HG03196 (cell line): ENCODE measurements around the gene PRKCE.

Source experiments
- ATAC-seq: cut with Tn5 transposase; IDR thresholded peaks from one replicate; pipeline ENCODE4 v1.9.1; 2021; ENCODE audit not compliant: unreplicated experiment

PRKCE gene

DNA sequence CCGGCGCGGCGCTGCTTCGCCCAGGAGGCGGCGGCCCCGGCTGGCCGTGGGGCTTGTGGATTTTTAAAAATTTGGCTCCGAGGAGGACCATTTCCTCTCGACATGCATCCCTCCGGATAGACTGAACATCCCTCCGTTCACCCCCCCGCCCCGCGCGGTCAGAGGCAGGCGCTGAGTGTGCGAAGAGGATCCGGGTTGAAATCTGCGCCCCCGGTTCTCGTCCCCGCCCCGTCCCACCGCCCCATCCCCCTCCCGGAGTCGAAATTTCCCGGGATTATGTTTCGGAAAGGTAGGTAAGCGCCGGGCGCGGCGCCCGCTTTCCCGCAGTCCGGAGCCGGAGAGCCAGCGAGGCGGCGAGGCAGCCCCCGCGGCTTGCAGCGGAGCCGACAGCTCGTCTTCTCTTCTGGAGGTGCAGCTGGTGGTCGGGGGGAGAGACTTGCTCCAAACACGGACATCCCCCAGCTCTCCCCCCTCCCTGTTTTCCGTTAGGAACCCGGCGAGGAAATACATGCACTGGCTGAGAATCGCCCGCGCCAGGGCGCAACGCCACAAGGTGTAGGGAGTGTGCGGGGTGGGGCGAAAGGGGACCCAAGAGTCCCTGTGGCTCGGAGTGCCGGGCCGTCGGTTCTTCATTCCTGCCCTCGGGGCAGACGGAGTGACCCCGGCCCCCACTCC, at the start of gene PRKCE:
Gene PRKCE, plus strand, starts transcription at position 261 of the 675 bp plus-strand sequence.
- ATAC-seq, result peak; percentile 12

DNA sequence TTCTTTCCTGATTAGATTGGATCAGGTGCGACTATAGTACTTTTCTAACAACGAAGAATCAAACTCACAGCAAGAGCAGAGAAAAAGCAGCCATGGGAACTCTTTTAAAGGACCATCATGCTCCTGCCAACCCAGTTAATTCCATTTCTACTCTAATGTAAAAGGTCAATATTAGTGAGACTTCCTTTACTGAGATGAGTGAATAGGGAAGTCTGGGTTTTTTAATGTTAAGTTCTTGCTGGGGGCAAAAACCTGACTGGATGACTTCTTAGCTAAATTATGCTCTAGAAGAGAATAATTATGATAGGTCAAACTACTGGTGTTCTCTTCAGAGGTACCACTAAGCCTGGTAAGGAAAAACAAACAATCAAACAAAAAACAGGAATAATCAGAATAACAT, 48.9 kb upstream of the PRKCE start:
- no peak for ATAC-seq

DNA sequence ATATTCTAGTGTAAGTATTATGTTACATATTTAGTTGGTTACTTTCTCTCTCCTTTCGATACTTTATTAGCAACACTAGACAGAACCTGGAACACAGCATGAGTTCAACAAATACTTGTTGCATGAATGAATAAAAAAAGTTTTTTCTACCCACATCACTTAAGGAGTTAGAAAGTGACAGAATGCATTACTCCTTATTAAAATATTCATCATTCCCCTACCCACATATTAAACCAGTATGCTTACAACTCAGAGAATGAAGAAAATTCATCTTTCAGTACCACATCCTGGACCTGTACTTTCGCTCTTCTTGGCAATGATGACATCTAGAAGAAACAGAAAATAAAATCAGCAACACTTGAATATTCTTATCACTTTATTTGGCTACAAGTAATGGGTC, 46.4 kb upstream of the PRKCE start:
- ATAC-seq, result no peak

DNA sequence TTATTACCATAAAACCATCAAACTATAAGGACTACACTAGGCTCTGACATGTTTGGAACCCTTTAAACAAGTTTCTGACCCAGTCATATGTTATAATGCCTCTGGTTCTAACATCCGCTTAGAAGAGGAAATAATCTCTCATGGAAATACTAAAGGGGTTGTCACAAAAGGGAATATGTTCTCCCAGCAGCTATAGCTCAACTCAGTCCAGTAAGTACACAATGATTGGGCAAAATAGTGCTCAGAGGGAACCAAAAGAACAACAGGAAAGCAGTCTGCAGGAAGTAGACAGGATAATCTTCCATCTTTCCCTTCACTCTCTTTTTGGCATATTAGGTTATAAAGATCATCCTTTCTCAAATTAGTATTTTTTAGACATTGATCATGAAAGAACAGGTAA, 44.7 kb upstream of the PRKCE start:
- no peak for ATAC-seq

DNA sequence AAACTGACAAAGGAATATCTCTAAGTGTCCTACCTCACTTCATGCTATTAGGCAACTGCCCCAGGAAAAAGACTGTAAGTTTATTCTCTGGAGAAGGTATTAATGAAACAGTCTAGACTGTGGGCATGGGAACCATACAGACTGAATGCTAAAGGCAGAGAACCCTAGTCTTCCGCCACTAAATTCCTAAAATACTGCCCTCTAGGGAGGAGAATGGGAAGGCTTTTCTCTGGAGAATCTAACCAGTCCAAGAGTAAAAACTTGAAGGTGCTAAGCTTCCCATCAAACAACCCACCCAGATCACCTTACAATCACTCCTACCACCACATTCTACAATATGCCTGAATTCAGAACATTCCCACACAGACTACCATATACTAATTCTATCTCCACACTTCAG, 43.8 kb upstream of the PRKCE start:
- no peak for ATAC-seq

DNA sequence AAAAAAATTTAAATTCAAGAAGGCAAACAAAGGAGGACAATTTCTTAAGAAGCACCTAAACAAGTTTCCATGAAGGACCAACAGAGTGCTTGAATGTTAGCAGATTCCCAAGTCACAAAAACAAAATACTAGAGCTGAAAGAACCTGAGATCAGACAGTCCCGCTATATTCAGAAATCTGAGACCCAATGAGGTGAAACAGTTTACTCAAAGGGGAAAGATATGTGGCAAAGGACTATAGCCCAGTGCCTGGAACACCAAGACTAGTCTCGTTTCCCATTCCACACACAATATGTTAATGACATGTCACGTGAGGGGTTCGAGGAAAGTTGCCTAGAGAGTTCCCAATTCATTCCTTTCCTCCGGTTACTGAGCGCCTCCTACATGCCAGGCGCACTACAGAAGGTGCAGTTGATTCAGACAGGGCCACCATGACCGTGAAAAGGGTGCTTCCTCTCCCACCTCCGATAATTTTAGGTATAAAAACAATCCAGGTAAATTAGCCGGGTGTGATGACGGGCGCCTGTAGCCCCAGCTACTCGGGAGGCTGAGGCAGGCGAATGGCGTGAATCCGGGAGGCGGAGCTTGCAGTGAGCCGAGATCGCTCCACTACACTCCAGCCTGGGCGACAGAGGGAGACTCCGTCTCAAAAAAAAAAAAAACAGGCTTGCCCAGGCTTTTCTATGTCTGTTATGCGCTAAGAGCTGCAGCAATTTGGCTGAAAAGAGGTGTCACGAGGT, 41.0 kb upstream of the PRKCE start:
- ATAC-seq, result peak; percentile 36

DNA sequence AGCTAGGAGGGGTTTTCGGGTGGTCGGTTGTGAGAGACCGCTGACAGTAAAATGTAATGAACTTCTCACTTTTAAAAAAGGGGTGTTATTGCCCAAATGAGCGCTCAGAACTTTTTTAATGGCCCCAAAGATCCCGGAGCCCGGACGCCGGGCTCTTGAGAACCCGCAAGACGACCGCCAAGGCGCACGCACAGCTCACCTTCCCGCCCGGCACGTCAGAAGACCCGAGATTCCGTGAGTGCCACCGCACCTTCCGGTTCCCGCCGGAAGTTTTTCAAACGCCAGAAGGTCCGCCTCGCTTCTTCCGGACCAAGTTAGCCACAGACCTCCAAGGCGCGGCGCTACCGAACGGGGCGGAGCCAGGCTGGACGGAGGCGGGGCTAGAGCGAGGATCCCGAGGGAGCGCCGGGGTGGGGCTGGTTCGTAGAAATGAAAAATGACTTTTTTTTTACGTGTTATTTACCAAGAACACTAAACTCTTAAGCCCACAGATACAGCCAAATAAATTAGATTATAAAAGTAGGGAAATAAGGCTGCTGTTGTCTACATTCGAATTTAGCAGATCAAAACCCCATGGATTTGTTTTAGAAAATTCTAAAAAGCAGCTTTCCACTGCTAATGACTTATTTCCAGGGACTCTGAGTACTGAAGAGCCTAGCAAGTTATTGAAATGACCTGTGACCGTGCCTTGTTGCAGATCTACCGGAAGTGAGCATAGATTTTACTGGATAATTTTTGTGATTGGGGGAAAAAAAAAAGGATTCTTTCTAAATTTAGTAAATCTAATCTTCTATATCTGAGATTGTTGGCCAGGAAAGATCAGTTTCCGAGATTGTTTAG, 40.2 kb upstream of the PRKCE start, which contains the start of gene SRBD1:
Gene SRBD1, minus strand, starts transcription at position 248 of the 840 bp plus-strand sequence. CDS start 5,826 bp downstream, outside the sequence.
- ATAC-seq, result peak; percentile 89

DNA sequence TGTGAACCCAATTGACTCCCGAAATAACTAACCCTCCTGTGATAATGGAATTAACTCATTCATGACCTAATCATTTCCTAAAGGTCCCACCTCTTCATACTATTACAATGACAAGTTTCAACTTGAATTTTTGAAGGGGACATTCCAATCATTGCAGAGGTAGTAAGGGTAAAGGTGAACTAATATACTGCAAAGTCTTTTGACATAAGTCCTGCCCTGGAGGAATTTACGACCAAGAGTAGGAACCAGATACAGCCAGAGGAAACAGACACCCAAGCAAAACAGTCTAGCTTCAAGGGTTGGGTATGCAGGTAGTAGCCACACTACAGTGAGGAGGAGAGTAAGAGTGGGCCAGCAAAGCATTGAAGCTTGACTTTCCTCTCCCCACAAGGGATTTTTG, 39.2 kb upstream of the PRKCE start:
- ATAC-seq, result no peak

DNA sequence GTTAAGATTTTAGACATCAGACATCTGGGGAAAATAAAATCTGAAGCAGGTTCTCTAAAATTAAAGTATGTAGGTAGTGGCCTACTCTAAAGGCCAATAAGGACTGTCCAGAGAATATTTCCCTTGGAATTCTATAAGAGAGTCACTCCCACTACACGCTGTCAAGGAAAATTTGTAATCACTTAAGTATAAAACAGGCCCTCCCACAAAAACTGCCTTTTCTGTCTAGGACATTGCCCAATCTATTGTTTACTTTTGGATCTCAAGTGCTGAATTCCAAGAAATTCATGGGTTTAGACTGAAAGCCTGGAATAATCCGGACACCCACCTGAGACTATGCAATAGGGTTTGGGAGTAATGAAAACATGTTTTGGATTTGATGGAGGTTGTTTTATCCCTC, 38.7 kb upstream of the PRKCE start:
- ATAC-seq, result no peak

DNA sequence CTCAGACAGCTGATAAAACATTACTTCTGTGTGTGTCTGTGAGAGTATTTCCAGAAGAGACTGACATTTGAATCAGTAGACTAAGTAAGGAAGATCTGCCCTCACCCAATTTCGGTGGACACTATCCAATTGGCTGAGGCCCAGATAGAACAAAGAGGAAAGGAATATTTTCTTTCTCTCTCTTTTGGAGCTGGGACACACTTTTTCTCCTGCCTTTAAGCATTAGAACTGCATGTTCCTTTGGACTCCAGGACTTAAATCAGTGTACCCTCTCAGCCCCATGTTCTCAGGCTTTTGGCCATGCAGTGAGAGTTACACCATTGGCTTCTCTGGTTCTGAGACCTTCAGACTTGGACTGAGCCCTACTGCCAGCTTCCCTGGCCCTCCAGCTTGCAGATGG, 37.1 kb upstream of the PRKCE start:
- ATAC-seq, result no peak

DNA sequence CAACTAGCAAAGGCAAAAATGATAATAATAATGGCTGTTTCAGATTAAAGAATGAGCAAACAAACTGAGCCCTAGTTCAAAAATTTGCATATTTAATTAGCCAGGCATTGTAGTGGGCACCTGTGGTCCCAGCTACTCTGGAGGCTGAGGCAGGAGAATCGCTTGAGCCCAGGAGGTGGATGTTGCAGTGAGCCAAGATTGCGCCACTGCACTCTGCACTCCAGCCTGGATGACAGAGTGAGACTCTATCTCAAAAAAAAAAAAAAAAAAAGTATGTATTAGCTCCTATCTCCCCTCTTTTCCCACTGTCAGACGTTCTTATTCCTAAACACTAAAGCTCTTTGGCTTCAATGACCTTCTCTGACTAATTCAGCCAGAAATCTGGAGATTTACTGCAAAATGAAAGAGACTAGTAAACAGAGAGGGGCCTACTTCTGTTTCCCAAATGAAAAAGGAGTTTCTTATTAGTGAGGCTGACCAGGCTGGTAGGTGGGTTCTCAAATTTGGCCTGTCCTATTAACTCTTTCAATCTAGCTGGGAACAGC, 36.5 kb upstream of the PRKCE start:
- ATAC-seq, result no peak

DNA sequence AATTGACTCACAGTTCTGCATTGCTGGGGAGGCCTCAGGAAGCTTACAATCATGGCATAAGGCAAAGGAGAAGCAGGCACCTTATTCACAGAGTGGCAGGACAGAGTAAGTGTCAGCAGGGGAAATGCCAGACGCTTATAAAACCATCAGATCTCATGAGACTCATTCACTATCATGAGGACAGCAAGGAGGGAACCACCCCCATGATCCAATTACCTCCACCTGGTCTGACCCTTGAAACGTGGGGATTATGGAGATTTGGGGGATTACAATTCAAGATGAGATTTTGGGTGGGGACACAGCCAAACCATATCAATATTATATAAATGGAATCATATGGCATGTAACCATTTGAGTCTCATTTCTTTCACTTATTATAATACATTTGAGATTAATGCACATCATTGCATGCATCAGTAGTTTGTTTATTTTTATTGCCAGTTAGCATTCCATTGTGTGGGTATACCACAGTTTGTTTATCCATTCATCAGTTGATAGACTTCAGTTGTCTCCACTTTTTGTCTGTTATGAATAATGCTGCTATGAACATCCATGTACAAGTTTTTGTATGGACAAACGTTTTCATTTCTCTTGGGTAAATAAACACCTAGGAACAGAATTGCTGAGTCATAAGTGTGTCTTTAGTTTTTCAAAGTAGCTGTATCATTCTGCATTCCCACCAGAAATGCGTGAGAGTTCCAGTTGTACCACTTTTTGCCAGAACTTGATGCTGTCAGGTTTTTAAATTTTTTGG, 34.6 kb upstream of the PRKCE start:
- no peak for ATAC-seq

DNA sequence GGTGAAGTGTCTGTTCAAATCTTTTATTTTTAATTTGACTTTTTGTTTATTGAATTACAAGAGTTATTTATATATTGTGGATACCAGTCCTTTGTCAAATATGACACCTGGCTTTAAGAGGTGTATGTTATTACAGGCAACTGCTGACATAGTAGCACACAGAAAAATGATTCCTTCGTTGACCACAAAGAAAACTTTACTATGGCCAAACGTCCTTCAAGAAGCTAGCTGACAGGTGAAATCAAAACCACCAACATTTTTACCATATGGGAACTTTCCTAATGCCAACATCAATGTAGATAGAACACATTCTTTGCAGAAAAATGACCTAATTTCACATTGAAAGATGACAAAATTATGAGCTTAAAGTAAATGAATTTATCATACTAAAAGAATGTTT, 34.0 kb upstream of the PRKCE start:
- ATAC-seq, result no peak

DNA sequence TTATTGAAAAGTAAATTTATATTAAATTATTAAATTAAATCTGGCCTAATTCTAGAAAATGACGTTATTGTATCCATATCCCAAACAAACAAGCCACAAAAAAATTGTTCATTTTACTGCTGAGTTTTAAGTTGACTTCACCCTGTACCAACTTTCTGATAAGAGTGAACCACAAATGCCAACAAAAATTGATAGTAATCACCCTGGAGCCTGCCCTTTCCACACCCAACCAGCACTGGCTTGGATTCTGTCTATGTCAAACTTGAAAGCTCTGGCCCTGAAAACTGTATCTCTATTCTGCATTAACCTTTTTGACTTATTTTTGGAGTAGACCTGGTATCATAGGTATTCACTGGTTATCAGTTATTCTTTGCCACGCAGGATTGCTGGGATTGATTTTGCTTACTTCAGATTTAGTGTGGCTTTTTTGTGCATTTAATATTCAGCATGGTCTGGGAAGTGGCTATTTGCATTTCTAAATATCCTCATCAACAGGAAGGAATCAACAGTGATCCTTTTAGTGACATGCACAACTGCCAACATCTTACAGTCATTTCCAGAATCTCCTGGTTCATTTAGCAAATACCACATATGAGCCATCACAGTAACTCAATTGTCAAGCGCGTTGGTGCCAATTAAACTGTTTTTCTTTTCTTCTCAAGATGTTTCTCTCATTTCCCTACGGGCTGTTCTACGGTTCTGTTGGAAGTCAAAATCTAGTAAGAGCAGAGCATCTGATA, 29.0 kb upstream of the PRKCE start:
- no peak for ATAC-seq

DNA sequence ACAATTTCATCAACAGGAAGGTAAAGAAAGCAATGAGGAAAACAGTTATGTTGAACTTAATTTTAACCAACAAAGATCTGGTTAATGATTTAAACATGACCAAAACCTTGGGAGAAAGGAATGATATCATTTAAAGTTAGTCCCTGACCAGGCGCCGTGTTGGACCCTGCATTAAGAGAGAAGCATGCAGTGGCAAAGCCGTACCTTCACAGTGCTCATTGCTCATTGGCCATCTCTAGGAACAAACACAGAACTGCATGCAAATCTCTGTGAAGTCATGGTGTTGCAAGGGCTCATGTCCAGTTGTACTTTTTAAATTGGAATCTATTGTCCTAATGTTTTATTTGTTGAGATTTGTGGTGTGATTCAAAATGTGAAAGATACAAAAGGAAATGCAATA, 28.4 kb upstream of the PRKCE start:
- ATAC-seq, result no peak

DNA sequence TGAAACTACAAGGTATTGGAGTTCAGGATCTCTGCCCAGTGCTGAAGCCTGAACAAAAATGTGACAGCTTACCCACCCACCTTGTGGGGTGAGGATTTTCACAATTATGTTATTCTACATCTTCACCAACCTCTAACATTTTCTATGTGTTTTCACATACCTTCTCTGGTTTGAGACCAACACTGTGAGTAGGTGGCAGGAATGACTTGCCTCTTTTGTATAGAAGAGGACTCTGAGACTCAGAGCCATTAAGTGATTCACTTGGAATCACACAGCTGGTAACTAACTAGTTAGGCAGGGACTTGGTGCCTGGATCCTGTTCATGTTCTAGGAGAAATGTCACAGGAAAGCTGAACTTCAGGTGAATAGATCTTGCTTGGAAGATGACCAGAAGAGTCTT, 25.7 kb upstream of the PRKCE start:
- no peak for ATAC-seq

DNA sequence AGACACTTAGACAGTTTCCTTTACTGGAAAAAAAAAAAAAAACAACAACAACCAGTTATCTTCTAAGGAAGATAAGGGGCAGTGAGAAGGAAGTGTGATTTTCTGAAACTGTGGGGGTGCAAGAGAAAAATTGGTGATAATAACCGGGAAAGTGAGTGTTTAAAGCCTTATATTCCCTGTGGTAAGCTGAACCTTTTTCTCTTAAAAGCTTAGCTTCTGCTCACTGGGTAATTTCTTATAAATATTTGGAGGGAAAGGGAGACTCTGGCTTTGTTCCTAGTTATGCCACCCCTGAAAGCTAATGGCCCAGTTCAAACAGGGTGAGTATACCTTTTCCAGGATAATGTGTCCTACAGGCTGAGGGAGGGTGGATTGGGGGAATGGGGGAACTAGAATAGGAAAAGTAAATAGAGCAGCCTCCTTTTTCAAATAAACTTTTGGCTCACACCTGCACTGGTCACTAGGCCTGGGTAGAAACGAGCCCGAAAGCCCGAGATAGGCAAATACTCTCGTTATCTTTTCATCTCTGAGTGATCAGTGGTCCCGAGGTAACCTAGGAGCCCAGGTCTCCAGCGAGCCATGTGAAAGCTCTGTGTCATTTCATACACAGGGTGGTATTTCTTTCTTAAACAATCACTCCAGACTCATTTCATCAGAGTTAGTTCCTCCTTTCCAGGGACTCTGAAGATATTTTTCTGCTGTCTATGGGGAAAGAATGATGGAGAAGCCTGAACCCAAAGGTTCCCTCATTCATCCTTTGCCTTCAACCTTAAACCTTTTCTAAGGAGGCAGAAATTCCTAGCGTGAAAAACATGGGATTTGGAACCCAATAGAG, 24.9 kb upstream of the PRKCE start:
- no peak for ATAC-seq

DNA sequence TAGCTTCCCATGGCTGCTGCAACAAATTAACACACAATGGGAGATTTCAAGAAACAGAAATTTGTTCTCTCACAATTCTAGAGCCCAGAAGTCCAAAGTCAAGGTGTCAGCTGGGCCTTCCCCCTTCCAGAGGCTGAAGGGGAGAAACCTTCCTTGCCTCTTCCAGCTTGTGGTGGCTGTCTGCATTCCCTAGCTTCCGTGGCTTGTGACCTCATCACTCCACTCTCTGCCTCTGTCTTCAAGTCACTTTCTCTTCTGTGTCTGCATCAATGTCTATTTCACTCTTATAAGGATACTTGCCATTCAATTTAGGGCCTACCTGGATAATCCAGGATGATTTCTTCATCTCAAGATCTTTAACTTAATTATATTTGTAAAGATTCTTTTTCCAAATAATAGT, 23.6 kb upstream of the PRKCE start:
- ATAC-seq, result no peak

DNA sequence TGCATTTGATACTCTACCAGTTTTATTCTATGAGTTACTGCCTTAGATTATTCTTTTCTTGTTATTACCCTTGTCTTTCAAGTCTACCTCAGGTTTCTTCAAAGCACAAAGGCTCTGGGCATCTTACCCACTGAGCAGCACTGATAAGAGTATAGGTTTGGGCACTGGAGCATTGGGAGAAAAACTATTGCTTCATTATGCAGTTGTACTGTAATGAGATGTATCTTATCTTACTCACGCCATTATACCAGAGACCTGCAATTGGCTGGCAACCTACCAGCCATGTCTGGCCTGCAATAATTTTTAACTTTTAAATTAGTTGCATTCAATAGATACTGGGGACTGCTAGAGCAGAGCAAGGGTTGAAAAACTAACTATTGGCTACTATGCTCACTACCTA, 21.5 kb upstream of the PRKCE start:
- ATAC-seq, result no peak
